HG03457 (cell line): ENCODE results near the gene SPHK2.
"Not testable (repeated sequence)": the region's sequence is repeated elsewhere in the genome, so short reads cannot be mapped to it uniquely, and the experiment has no call there.

ENCODE experiments used
- ATAC-seq: cut with Tn5 transposase; IDR thresholded peaks from one replicate; pipeline ENCODE4 v1.9.1; 2021; ENCODE audit warnings: moderate number of reproducible peaks; ENCODE audit not compliant: unreplicated experiment

SPHK2 gene

GRCh38 chr19:48676887-48677286 is 57.6 kb downstream of the SPHK2 start:
- no peak for ATAC-seq

GRCh38 chr19:48678201-48678600 is 58.9 kb downstream of the SPHK2 start:
- no peak for ATAC-seq

GRCh38 chr19:48680006-48680405 is 60.7 kb downstream of the SPHK2 start:
- ATAC-seq = not testable (repeated sequence)
